Activated CD4-positive, alpha-beta memory T cell treated with anti-CD3 and anti-CD28 coated beads for 36 hours (primary cell): Measurements from ENCODE around the gene EMD. TPM values are rescaled to one million over a fixed set of nuclear protein-coding genes. Genes with fewer than 3 reads are reported as not detected.
A peak's percentile ranks its signal among the peaks of the same experiment; 100 is the strongest.

ENCODE experiments used
- CTCF ChIA-PET: fragments of 350-600 bp; sonication (Branson Sonifier 250); formaldehyde crosslinking; loops from one replicate; lab custom pipeline; 2021; ENCODE audit warnings: antibody characterized with exemption, inconsistent platforms; lab: Charles Lee
- POLR2A ChIA-PET: fragments of 350-600 bp; sonication (Branson Sonifier 250); formaldehyde crosslinking; loops from one replicate; lab custom pipeline; 2021; ENCODE audit warnings: antibody characterized with exemption; lab: Charles Lee
- DNase-seq: peaks from one replicate; pipeline ENCODE4 v3.0.0-alpha.2; 2020
- H3K27ac Mint-ChIP-seq: one replicate; pipeline ENCODE4 v1.8.0; 2021; ENCODE audit warnings: mixed read lengths
- H3K27me3 Mint-ChIP-seq: one replicate; pipeline ENCODE4 v1.8.0; 2021; ENCODE audit warnings: mixed read lengths
- H3K36me3 Mint-ChIP-seq: one replicate; pipeline ENCODE4 v1.8.0; 2021; ENCODE audit warnings: mixed read lengths
- H3K4me1 Mint-ChIP-seq: one replicate; pipeline ENCODE4 v1.8.0; 2021; ENCODE audit warnings: low read depth, mixed read lengths
- H3K4me3 Mint-ChIP-seq: one replicate; pipeline ENCODE4 v1.8.0; 2021; ENCODE audit warnings: mild to moderate bottlenecking, mixed read lengths
- H3K9me3 Mint-ChIP-seq: one replicate; pipeline ENCODE4 v1.8.0; 2021; ENCODE audit warnings: mixed read lengths
- intact Hi-C: fragments of 100-400 bp; cut with micrococcal nuclease; formaldehyde crosslinking; loops from one replicate; pipeline ENCODE4 v1.15.1; 2023
- total RNA-seq, 2 experiments: library from RNA; stranded (reverse); gene quantifications; one replicate each; pipeline ENCODE4 v1.2.3, GENCODE V29; 2021

EMD gene
- total RNA-seq, 2 experiments from 2014 or later: 75.8 to 79.1 TPM

DNA sequence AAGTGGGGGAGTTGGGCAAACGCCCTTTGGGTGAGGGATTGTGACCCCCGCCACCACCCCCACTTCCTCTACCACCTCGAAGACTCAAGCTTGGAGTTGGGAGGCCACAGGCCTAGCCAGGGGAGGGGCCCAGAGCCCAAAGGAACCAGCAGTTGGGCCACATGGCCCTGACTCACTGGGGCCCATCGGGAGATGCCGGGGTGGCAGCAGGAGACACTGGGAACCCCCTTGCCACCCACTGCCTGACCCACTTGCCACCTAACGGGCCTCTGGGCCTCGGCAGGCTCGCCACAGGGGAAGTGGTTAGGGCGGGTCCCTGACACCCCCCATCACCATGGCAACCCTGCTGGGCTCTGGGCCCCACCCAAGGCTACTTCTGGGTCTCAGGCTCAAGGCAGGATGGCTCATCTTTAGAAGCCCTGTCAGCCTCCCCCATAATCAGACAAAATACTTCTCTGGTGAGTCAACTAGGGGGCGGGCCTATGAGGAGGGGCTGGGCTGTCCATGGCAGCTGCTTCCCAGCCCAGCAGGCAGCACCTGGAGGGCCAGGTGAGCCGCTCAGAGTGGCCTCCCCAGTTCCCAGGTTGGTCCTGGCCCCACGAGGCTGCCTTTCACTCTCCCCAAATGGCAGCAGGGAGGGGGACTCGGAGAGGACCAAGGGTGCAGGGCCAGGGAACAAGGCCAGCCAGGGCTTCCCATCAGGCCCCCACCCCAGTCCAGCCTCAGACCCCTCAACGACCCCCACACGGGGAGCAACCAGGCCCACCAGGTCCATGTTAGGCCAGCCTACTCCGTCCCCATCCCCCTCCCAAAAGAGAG lies 10.3 kb upstream of the EMD start:
- intact Hi-C loops: loop anchor here (1.0 kb wide), 1 partner anchor 10 kb away; the partner anchor contains the start of gene EMD
- Mint-ChIP-seq H3K27me3 (no peaks in the 10 kb centered on the region), H3K4me3 (peak overlapping the region; percentile 96), H3K36me3 (peaks cover 22% of the 10 kb centered on the region), H3K27ac (peak overlapping the region; percentile 87), H3K4me1 (peaks cover 25% of the 10 kb centered on the region), H3K9me3 (no peaks in the 10 kb centered on the region)
- peak; percentile 96 for DNase-seq
- ChIA-PET POLR2A (interaction anchor here (1.0 to 2.0 kb wide), 4 partner anchors 17 to 398 kb away, joined by 3 to 11 read pairs (median 4); partner anchors contain the start of genes HCFC1 and RPL10), CTCF (interaction anchor here (1.0 kb wide), 1 partner anchor 29 kb away, joined by 3 read pairs; the partner anchor contains the start of gene RPL10)

DNA sequence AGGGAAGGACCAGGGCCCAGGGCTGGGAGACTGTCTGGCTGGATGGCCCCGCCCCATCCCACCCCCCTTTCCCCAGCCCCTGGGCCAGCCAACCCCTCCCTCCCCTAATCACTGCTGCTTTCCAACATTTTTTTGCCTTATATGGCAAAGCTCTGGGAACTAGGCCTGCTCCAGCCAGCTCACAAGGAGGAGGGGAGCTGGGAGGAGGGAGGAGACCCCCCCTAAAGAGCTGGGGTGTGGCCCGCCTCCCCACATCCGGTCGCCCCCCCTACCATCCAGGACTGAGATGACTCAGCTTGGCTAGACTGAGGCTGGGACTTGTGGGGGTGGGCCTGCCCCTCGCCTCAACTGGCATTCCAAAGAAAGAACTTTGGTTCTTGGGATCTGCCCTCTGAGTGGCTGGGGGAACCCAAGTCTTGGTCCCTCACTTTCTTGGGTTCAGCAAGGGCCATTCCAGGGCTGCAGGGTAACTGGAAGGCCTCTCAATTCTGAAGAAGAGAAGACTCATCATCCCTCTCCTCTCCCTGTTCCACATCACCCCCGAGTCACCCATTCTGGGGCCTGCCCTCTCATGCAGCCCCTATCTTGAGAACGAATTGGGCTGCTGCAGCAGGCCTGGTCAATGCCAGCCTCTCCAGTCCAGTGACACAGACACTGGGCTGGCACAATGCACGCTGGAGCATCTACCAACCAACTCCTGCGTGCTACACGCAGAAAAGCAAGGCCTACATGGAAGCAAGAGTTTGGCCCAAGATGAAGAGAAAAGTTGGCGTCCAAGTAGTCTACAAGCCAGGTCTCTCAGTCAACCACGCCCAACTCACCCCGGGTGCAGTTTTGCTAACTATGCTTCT lies 9.4 kb upstream of the EMD start:
- Mint-ChIP-seq H3K36me3 (peaks cover 20% of the 10 kb centered on the region), H3K27me3 (no peaks in the 10 kb centered on the region), H3K27ac (peak overlapping the region; percentile 96), H3K9me3 (no peaks in the 10 kb centered on the region), H3K4me3 (peak overlapping the region; percentile 96), H3K4me1 (peaks cover 24% of the 10 kb centered on the region)
- ChIA-PET CTCF (interaction anchor here (1.0 kb wide), 1 partner anchor 28 kb away, joined by 3 read pairs; the partner anchor contains the start of gene RPL10), POLR2A (interaction anchor here (1.0 to 2.0 kb wide), 3 partner anchors 18 to 29 kb away, joined by 3 to 11 read pairs (median 4); partner anchors contain the start of gene RPL10)
- intact Hi-C loops: loop anchor here (1.0 to 10.0 kb wide), 2 partner anchors 10 to 395 kb away; partner anchors contain the start of genes EMD, HCFC1 and TMEM187
- peak; percentile 82 for DNase-seq

DNA sequence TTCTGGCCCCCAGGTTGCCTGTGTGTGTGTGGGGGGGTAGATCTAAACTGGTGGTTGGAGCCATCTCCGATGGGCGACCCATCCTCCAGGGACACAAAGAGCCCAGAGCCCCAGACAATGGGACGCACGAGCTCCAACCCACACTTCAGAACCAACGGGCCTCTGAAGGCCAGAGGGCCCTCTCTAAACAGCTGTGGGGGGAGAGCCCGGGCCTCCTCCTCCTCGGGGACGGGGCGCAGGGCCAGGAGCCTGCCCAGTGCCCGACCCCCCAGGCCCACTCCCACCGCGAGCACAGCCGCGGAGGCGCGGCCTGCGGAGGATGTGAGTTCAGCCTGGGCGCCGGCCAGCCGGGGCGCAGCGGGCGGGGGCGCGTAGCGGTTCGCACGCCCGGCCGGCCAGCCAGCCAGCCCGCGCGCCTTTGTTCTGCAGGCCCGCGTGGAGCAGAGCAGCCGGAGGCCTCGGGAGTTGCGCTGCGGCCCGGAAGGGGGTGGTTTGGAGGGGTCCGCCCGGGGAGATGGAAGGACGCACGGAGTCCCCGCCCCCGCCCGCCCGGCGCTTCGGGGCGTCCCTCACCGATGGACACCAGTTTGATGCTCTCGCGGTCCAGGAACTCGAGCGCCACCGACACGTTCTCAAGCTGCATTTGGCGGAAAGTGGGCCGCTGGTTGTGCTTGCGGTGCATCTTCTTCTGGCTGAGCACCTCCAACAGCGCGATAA lies 8.6 kb upstream of the EMD start:
- peak overlapping the region; percentile 96 for H3K27ac Mint-ChIP-seq
- ChIA-PET POLR2A (interaction anchor here (1.0 kb wide), 1 partner anchor 145 kb away, joined by 3 read pairs; the partner anchor contains the start of gene FAM3A), CTCF (no interaction called here)
- H3K9me3 Mint-ChIP-seq: no peaks in the 10 kb centered on the region
- DNase-seq: no peak
- intact Hi-C loops: loop anchor here (10.0 kb wide), 1 partner anchor 396 kb away; the partner anchor contains the start of genes HCFC1 and TMEM187
- H3K27me3 Mint-ChIP-seq: no peaks in the 10 kb centered on the region
- peak overlapping the region; percentile 96 for H3K4me3 Mint-ChIP-seq
- H3K4me1 Mint-ChIP-seq: peaks cover 25% of the 10 kb centered on the region
- peaks cover 17% of the 10 kb centered on the region for H3K36me3 Mint-ChIP-seq

DNA sequence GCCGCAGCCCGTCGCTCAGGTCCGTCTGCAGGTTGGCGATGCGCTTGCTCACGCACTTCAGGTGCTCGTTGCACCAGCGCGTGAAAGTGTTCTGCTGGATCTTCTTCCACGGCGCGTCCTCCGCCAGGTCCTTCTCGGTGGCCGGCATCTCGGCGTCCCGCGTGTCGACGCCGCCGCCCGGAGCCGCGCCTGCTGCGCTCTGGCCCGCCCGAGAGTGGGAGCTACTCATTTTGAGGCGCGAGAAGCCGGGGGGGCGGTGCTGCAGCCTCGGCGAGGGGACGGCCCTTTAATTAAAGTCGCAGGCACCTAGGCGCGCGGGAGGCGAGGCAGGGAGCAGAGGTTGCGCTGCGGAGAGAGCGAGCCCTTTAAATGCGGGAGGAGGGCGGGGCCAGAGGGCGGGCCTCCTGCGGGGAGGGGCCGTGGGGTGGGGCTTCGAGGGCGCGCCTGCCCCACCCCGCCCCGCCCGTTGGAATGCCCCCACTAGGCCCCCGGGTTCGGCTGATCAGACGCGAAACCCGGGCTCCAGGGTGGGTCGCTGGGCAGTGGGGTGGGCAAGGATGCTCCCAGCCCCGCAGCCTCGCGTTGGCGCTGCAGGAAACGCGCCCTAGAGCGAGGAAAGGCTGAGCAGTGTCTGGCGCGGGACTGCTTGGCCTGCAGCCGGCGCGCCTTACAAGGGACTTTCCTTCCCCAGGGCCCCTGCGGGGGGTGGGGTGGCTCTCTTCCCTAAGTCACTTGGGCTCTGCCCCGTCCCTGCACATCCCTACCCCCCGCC lies 7.9 kb upstream of the EMD start:
- Mint-ChIP-seq H3K27ac (peak overlapping the region; percentile 83), H3K36me3 (peaks cover 15% of the 10 kb centered on the region), H3K9me3 (no peaks in the 10 kb centered on the region), H3K27me3 (no peaks in the 10 kb centered on the region), H3K4me1 (peaks cover 25% of the 10 kb centered on the region), H3K4me3 (peak overlapping the region; percentile 75)
- ChIA-PET CTCF (no interaction called here), POLR2A (interaction anchor here (0.7 to 1.0 kb wide), 3 partner anchors 8 to 144 kb away, joined by 3 read pairs; partner anchors contain the start of genes EMD and FAM3A)
- intact Hi-C loops: loop anchor here (10.0 kb wide), 1 partner anchor 396 kb away; the partner anchor contains the start of genes HCFC1 and TMEM187
- DNase-seq: peak; percentile 95

DNA sequence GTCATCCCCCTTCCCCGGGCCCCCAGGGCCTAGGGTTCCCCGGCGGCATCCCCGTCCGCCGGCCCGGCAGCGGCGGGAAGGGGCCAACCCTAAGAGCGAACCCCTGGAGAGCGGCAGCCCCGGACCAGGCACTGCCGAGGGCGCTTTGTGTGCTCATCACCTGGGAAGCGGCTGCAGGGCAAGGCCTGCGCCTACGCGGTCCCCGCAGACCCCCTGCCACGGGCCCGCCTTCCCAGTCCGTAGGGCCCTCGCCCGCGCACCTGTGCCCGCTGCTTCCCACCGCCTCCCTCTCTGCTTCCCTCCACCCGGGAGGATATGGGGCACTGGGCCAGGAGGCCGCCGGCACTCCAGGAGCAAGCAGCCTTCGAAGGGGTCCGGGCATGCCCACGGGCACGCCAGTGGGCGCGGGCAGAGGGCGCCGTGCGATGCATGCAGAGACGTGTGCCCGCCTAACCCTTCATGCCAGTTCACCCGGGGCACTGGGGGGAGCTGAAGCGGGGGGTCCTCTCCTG lies 7.2 kb upstream of the EMD start:
- CTCF ChIA-PET: no interaction called here
- Mint-ChIP-seq H3K27ac (peak overlapping the region; percentile 89), H3K36me3 (peaks cover 11% of the 10 kb centered on the region), H3K4me3 (peak overlapping the region; percentile 75), H3K4me1 (peaks cover 25% of the 10 kb centered on the region), H3K27me3 (no peaks in the 10 kb centered on the region), H3K9me3 (no peaks in the 10 kb centered on the region)
- intact Hi-C loops: loop anchor here (10.0 kb wide), 1 partner anchor 397 kb away; the partner anchor contains the start of genes HCFC1 and TMEM187
- no peak for DNase-seq
- POLR2A ChIA-PET: no interaction called here

DNA sequence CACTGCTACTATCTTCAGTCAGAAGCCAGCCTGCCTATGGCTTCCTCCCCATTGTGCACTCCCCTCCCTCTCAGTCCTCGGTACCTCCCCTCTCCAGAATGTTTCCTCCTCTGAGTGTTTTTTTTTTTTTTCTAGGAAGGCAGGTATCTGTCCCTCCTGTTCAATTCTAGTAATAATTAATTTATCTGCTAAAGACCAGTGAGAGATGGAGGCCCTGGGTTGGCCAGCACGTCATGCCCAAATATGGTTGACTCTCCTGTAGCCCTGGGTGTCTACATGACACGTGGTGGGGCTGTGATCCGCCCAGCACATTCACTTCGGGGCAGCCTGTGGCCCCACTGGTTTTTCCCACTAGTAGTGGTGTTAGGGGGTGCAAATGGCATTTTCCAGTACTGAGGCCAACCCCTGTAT lies 6.5 kb upstream of the EMD start:
- Mint-ChIP-seq H3K36me3 (peaks cover 11% of the 10 kb centered on the region), H3K4me3 (peak overlapping the region; percentile 75), H3K27ac (peak overlapping the region; percentile 89), H3K9me3 (no peaks in the 10 kb centered on the region), H3K27me3 (no peaks in the 10 kb centered on the region), H3K4me1 (peaks cover 30% of the 10 kb centered on the region)
- intact Hi-C loops: loop anchor here (10.0 kb wide), 1 partner anchor 398 kb away; the partner anchor contains the start of genes HCFC1 and TMEM187
- POLR2A ChIA-PET: interaction anchor here (0.7 kb wide), 1 partner anchor 273 kb away, joined by 3 read pairs; no protein-coding TSS in a partner anchor
- peak; percentile 58 for DNase-seq
- CTCF ChIA-PET: interaction anchor here (1.2 to 2.0 kb wide), 8 partner anchors 10 to 174 kb away, joined by 3 to 17 read pairs (median 7); partner anchors contain the start of genes ATP6AP1, G6PD, IKBKG and RPL10

DNA sequence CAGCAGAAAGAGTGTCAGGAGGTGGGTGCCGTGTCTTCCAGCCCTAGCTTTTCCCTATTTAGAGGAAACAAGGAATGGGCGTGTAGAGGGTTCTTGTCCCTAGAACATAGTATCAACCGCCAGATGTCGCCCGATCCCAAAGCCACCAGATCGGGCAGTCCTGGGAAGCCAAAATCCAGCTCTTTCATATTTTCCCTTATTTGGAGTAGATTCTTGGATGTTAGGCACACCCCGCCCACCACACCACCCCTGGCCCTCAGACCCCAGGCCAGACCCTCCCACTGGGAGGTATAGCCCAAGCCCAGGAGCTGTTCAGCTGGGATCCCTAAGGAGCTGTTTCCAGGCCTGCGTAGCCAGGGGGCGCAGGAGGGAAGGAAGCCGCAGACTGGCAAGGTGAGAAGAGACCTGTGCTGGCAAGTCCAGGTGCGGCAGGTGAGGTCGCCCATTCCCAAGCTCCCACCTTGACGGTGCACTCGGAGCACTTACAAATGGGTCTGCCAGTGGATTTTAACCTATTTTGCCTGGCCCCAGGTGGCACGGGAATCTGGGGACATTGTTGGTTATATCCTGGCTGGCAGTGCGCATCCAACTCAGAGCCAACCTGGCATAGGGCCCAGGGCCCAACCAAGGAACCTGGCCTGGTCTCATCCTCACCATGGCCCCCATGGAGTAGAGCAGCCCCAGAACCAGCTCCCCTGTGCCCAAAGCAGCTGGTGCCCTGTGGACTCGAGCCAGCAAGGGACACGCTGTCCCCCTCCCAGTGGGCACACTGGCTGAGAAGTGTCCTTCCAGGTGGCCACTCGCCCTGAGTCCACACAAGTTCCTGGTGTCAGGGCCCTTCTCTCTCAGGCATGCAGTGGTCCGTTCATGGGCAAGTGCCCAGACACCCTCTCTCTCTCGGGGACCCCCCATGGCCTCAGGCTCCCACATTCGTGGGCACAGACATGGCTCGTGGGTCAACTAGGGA lies 5.5 kb upstream of the EMD start:
- intact Hi-C loops: loop anchor here (10.0 kb wide), 1 partner anchor 399 kb away; the partner anchor contains the start of genes HCFC1 and TMEM187
- Mint-ChIP-seq H3K9me3 (no peaks in the 10 kb centered on the region), H3K27ac (no peak overlapping the region), H3K36me3 (peaks cover 7% of the 10 kb centered on the region), H3K27me3 (no peaks in the 10 kb centered on the region), H3K4me1 (peaks cover 23% of the 10 kb centered on the region), H3K4me3 (peak overlapping the region; percentile 70)
- ChIA-PET POLR2A (interaction anchor here (0.6 to 0.7 kb wide), 3 partner anchors 25 to 355 kb away, joined by 3 read pairs; no protein-coding TSS in a partner anchor), CTCF (interaction anchor here (1.1 to 2.0 kb wide), 10 partner anchors 9 to 281 kb away, joined by 3 to 17 read pairs (median 6); partner anchors contain the start of genes ATP6AP1, G6PD, IKBKG and RPL10)
- peak; percentile 46 for DNase-seq

DNA sequence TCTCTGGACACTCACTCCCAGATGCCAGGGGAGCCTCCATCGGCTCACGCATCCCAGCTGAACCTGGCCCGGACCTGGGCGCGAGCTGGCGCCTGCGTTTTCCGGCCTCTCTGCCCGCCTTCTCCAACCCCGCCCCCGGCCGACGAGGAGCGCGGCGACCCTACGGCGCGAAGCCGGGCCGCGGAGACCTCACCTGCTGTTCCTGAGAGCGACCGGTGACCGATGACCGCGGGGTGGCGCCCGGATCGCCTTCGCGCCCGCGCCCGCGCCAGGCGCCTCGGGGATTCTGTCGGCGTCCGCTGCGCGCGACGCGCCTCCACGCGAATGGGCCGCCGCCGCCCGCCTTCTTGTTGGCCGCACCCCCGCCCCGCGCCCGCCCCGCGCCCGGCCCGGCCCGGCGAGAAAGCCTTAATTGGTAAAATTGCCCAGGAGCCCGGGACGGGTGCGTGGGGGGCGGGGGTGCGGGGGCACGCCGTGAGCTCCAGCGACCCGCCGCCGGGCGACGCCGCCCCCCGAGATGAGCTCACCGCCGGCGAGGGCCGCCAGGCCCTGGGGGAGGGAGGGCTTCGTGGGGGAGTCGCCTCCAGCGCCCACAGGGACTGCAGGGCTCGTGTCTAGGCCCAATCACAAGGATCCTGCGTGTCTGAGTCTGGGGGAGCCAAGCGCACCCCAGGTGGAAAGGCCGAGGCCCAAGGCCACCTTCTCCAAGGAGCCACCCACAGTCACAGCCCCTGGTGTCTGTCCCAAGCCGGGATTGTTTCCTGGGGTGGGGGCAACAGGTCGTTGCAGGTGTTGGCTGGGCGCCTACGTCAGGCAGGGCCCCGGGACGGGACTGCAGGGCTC lies 4.6 kb upstream of the EMD start, which contains the start of gene FLNA:
TSS of gene FLNA (minus strand) at position 322 of the 843 bp plus-strand sequence. CDS start 3,389 bp downstream, outside the sequence.
- CTCF ChIA-PET: interaction anchor here (1.1 to 2.0 kb wide), 5 partner anchors 24 to 282 kb away, joined by 3 to 17 read pairs (median 7); partner anchors contain the start of genes ATP6AP1 and RPL10
- Mint-ChIP-seq H3K9me3 (no peaks in the 10 kb centered on the region), H3K27me3 (no peaks in the 10 kb centered on the region), H3K27ac (no peak within 1 kb of the TSS), H3K4me1 (peaks cover 23% of the 10 kb centered on the region), H3K4me3 (peak within 1 kb of the TSS; percentile 70), H3K36me3 (peaks cover 7% of the 10 kb centered on the region)
- POLR2A ChIA-PET: no interaction called here
- intact Hi-C loops: loop anchor here (5.0 to 10.0 kb wide), 3 partner anchors 63 to 400 kb away; partner anchors contain the start of genes GDI1, HCFC1, MECP2 and TMEM187
- DNase-seq: peak; percentile 38
